Measurements from ENCODE around the gene PSMC3IP.

GRCh38 chr17:42603318-42603717, 25.8 kb upstream of the PSMC3IP start:
- TF ChIP-seq CTCF (IDR thresholded peaks at IDR 0.05) (no peak), POLR2AphosphoS5 (IDR thresholded peaks at IDR 0.05) (no peak)

Measured in esophagus muscularis mucosa (tissue), 3 donors.